Activated CD4-positive, alpha-beta T cell treated with anti-CD3 and anti-CD28 coated beads for 1 hour (primary cell): ENCODE data around the gene CCNB3.

Experiments used
- DNase-seq: peaks from one replicate; pipeline ENCODE4 v3.0.0-alpha.2; 2020

Gene CCNB3

GRCh38 chrX:50372966-50373365 lies 168.4 kb downstream of the CCNB3 start:
- no peak for DNase-seq

GRCh38 chrX:50375481-50376267 lies 171.1 kb downstream of the CCNB3 start:
- no peak for DNase-seq

- no peak for DNase-seq
Measured at GRCh38 chrX:50381729-50382415, 177.3 kb downstream of the CCNB3 start.

GRCh38 chrX:50386520-50386919 lies 182.0 kb downstream of the CCNB3 start:
- no peak for DNase-seq

GRCh38 chrX:50393902-50394301 lies 189.3 kb downstream of the CCNB3 start:
- DNase-seq, result no peak
